HG03378 (cell line): Measurements from ENCODE around the gene RSRC1.
"Not testable (repeated sequence)": the region's sequence is repeated elsewhere in the genome, so short reads cannot be mapped to it uniquely, and the experiment has no call there.

Experiments used
- ATAC-seq: cut with Tn5 transposase; IDR thresholded peaks from one replicate; pipeline ENCODE4 v1.9.1; 2021; ENCODE audit warnings: mild to moderate bottlenecking, moderate library complexity; ENCODE audit not compliant: unreplicated experiment

Gene RSRC1

DNA sequence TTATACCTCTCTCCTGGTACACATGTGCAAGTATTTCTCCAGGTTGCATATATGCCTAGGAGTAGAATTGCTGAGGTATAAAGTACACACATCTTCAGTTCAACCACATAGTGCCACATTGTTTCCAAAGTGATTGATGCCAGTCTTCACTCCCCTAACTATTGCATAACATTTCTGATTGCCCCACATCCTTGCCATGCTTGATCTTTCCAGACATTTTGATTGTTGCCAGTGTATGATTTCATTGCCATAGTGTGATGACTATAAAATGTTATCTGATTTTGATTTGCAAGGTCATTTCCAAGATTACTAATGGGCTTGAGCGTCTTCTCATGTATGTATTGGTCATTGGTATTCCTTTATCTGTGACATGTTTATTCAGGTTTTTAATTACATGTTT lies 400.0 kb downstream of the RSRC1 start:
- ATAC-seq, result no peak

GRCh38 chr3:158516729-158517128 lies 406.8 kb downstream of the RSRC1 start:
- not testable (repeated sequence) for ATAC-seq

GRCh38 chr3:158519776-158520175 lies 409.9 kb downstream of the RSRC1 start:
- no peak for ATAC-seq

GRCh38 chr3:158520433-158520832 lies 410.5 kb downstream of the RSRC1 start:
- no peak for ATAC-seq

GRCh38 chr3:158522221-158523136 lies 412.6 kb downstream of the RSRC1 start:
- no peak for ATAC-seq

DNA sequence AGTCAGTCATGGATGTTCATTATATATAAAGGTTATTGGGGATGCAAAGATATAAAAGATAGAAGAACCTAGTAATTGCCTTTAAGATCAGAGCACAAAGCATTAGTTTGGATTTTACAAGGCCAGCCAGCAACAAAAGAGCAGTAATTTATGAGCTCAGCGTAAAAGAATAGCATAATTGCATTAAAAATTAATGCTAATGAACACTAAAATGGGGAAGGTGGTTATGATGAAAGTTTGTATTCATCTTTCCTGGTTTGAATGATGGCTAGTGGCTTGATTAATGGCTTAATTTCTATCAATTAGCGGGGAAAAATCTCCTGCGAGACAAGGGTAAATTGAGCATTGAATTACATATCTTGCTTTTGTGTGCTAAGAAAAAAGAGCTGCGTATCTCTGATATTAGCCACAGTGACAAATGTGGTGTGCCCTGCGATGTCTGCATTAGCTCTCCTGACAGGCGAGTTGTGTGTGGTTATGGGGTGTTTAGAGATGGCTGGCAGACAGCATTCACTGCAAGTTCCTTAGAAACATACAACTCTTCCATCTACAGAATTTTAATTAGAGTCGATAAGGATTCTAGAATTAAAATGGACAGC lies 418.3 kb downstream of the RSRC1 start:
- ATAC-seq, result no peak

GRCh38 chr3:158531334-158531733 lies 421.4 kb downstream of the RSRC1 start:
- no peak for ATAC-seq

GRCh38 chr3:158532099-158532734 lies 422.3 kb downstream of the RSRC1 start:
- ATAC-seq, result peak; percentile 62

DNA sequence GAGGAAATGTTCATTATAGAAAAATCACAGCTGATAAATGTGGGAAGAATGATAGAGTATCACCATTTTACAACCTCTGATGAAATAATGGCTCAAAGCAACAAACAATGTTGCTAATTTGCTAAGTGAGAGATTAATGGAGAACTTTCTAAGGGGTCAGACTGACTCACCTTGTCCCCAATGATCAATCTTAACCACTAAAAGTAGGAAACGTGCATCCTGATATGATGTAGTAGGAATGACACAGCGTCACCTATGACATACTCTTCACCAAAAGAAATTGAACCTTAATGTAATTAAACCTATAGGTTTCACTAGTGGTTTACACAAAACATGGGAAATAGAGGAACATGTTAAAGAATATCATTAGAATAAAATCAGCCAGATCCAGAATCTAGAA lies 426.0 kb downstream of the RSRC1 start:
- no peak for ATAC-seq

DNA sequence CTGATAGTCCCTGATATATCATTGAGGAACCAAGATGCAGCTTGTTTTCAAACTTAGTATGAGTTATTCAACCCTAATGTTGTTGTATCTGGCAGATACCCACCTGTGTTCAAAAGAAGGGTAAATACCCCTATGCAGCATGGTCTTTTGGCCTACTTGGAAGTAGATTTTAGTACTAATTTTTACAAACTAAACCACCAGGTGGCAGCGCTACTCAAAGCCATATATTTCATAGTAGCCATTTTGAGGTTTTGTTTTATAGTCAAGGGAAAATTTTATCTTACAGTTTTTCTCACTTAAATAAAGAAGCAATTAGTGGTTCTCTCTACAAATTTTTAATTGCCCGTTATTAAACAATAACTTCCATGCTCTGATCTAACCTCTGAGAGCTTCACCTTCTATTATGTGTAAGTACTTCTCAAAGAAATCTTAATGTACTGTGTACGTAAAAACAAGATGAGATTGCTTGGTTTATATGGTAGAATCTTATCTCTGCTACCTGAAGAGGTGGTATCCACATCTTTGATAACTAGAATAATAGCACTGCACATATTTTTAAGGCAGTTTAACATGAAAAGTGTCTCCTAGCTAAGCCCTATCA lies 429.6 kb downstream of the RSRC1 start:
- ATAC-seq, result peak; percentile 71

GRCh38 chr3:158540066-158540465 lies 430.2 kb downstream of the RSRC1 start:
- ATAC-seq, result no peak

- ATAC-seq, result no peak
Measured at GRCh38 chr3:158548691-158549090, 438.8 kb downstream of the RSRC1 start.

DNA sequence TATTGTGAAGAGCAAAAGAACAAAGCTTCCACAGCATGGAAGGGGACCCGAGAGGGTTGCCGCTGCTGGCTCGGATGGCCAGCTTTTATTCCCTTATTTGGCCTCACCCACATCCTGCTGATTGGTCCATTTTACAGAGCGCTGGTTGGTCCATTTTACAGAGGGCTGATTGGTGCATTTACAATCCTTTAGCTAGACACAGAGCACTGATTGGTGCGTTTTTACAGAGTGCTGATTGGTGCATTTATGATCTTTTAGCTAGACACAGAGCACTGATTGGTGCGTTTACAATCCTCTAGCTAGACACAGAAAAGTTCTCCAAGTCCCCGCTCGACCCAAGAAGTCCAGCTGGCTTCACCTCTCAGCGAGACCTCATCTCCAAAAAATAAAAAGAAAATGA lies 440.0 kb downstream of the RSRC1 start:
- not testable (repeated sequence) for ATAC-seq

DNA sequence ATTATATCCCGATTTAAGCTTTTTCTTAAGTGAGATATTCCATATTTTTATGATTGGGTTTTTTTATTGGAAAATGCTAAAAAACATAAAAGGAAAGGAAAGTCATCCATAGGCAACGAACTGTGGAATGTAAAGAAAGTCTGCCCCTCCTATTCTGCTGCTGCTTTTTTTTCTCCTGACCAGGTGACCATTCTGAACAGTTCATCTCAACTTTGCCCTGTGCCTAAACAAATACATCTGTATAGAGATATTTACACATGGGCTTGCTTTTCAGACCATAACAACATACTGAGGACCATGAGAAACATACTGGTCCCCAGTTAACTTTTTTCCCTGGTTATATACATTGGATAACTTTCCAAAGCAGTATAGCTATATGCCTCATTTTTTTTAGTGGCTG lies 442.2 kb downstream of the RSRC1 start:
- no peak for ATAC-seq

DNA sequence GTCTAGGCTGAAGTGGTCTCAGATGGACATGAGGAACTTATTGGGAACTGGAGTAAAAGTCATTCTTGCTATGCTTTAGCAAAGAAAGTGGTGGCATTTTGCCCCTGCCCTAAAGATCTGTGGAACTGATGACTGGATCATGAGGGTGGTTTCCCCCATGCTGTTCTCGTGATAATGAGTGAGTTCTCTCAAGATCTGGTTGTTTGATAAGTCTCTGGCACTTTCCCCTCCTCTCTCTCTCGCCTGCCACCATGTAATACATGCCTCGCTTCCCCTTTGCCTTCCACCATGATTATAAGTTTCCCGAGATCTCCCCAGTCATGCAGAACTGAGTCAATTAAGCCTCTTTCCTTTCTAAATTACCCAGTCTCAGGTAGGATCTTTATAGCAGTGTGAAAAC lies 449.6 kb downstream of the RSRC1 start:
- no peak for ATAC-seq

DNA sequence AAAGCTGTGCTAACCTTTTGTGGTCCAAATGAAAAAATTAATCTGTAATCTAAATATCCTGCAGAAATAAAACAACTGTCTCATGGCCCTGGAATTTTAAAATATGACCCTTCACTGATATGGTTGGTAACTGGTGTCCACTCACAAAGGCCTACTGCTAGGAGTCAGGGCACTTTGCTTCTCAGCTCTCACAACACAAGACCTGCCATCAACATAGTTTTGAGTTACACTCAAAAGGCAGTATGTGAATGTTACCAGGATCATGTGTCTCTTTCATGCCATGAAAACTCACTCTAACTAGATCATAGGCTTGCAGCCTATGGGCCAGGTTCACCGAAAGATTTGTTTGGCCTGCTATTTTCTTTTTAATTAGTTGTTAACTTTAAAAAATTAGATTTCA lies 451.1 kb downstream of the RSRC1 start:
- no peak for ATAC-seq

DNA sequence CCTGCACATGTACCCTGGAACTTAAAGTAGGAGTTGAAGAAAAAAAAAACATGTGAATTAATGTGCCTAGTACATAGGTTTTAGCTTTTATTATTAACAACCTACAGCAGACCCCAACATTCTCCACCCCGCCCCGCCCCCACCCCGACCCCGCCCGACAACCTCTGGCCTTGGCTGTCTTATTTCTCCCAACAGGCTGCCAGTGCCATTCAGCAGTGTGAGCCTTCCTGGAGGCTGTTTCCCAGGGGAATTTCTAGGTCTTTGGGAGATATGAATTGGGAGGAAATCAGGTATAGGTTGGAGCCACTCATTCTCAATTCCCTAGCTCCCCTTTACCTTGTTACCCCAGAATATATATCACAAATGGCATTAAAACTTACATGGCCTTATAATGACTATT lies 452.8 kb downstream of the RSRC1 start:
- ATAC-seq, result no peak

- no peak for ATAC-seq
Measured at GRCh38 chr3:158563076-158563475, 453.2 kb downstream of the RSRC1 start.

DNA sequence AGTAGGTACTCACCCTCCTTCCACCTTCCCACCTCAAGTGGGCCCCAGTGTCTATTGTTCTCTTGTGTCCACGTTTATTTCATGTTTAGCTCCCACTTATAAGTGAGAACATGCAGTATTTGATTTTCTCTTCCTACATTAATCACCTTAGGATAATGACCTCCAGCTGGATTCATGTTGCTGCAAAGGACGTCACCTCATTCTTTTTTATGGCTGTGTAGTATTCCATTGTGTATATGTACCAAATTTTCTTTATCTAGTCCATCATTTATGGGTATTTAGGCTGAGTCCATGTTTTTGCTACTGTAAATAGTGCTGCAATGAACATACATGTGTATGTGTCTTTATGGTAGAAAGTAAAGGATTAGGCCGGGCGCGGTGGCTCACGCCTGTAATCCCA lies 455.2 kb downstream of the RSRC1 start:
- no peak for ATAC-seq

DNA sequence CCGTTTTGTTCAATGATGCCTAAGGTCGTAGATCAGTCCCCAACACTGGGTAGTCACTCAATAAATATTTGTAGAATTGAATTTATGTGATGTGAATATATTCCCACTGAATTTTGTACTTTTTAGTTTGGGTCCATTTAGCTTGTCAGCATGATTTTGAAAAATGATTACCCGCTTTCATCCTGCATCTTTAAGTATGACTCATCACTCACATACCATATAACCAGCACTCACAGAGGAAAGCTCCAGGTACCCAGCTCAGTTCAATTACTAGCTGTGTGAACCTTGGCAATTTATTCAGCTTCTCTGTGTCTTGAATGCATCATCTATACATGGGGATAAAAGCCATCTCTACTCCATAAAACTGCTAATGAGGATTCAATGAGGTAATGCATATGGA lies 458.9 kb downstream of the RSRC1 start:
- ATAC-seq, result no peak

DNA sequence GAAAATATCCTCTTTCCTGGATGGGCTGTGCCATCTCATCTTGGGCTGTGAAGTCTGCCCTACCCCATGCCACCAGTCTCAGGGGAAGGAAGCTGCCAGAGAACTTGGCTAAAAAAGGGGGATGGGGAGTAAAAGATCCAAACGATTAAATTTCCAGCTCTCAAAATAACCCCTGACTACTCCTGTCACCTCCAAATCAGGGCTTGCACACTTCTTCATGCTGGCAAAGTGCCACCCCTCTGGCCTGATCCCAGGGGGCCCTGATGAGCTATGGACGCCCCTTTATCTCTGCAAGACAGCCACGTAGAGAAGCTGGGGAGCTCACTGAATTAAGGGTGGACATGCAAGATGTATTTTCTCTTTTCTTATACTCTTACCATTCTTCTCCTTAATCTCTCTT lies 459.9 kb downstream of the RSRC1 start:
- no peak for ATAC-seq
